GM03348 (cell line): Measurements from ENCODE around the gene TTLL3.

Source experiments
- DNase-seq: peaks from one replicate; pipeline ENCODE4 v3.0.0; 2012; ENCODE audit warnings: low spot score

Gene TTLL3

GRCh38 chr3:9806688-9807589 is 3.1 kb upstream of the TTLL3 start:
- no peak for DNase-seq

- DNase-seq, result no peak
Observed at GRCh38 chr3:9807981-9808344, 2.1 kb upstream of the TTLL3 start.

GRCh38 chr3:9808345-9809037 is 1.6 kb upstream of the TTLL3 start:
- DNase-seq, result peak; percentile 52

GRCh38 chr3:9809239-9809614 is 835 bp upstream of the TTLL3 start:
- DNase-seq, result no peak

GRCh38 chr3:9810433-9810770 is 340 bp downstream of the TTLL3 start:
- no peak for DNase-seq

GRCh38 chr3:9810846-9811245 is 784 bp downstream of the TTLL3 start:
- DNase-seq, result peak; percentile 35

- DNase-seq, result no peak
Observed at GRCh38 chr3:9812870-9813483, 2.9 kb downstream of the TTLL3 start.

- DNase-seq, result no peak
Observed at GRCh38 chr3:9815986-9816385, 5.9 kb downstream of the TTLL3 start.

- DNase-seq, result no peak
Observed at GRCh38 chr3:9817436-9817835, 7.4 kb downstream of the TTLL3 start.

GRCh38 chr3:9818666-9819335 is 8.7 kb downstream of the TTLL3 start:
- no peak for DNase-seq

GRCh38 chr3:9820543-9820942 is 10.5 kb downstream of the TTLL3 start:
- DNase-seq, result no peak

GRCh38 chr3:9820946-9821345 is 10.9 kb downstream of the TTLL3 start:
- no peak for DNase-seq

- DNase-seq, result no peak
Observed at GRCh38 chr3:9825451-9826040, 15.5 kb downstream of the TTLL3 start.

- DNase-seq, result no peak
Observed at GRCh38 chr3:9826815-9827573, 16.9 kb downstream of the TTLL3 start.

GRCh38 chr3:9828801-9829755 is 19.0 kb downstream of the TTLL3 start:
- DNase-seq, result no peak

GRCh38 chr3:9831253-9831652 is 21.2 kb downstream of the TTLL3 start:
- no peak for DNase-seq

GRCh38 chr3:9833078-9833477 is 23.0 kb downstream of the TTLL3 start:
- no peak for DNase-seq

- no peak for DNase-seq
Observed at GRCh38 chr3:9834520-9835380, 24.7 kb downstream of the TTLL3 start.
